Activated CD4-positive, alpha-beta T cell treated with anti-CD3 and anti-CD28 coated beads, Interleukin-2, Interleukin-4, amounts not matched to agents 100 ng/mL and 50 ng/mL, durations not matched to agents 16 hours and 8 hours (primary cell): ENCODE measurements around the gene TSPAN13.

Source experiments
- DNase-seq: peaks from one replicate; pipeline ENCODE4 v3.0.0-alpha.2; 2020; ENCODE audit warnings: low spot score

Gene TSPAN13

DNA sequence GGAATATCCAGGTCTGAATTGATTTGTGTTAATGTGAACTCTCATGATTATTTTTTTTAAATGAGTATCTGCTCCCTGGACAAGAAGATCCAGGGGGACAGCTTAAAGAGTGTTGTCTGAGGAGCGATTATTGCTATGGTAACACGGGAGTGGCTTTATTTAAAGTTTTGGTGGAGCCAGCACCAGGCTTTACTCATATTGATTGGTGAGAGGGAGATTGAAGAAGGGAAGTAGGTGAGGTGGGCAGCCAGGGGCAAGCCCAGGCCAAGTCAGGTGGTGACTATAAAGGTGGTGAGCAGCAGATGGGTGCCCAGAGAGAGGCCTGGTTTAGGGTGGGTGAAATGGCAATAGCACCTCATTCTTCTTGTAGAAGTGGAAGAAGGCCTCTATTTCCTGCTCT is 61.4 kb downstream of the TSPAN13 start:
- no peak for DNase-seq

GRCh38 chr7:16816824-16817223 is 63.3 kb downstream of the TSPAN13 start:
- no peak for DNase-seq

- no peak for DNase-seq
Measured at GRCh38 chr7:16817536-16817935, 64.0 kb downstream of the TSPAN13 start.

DNA sequence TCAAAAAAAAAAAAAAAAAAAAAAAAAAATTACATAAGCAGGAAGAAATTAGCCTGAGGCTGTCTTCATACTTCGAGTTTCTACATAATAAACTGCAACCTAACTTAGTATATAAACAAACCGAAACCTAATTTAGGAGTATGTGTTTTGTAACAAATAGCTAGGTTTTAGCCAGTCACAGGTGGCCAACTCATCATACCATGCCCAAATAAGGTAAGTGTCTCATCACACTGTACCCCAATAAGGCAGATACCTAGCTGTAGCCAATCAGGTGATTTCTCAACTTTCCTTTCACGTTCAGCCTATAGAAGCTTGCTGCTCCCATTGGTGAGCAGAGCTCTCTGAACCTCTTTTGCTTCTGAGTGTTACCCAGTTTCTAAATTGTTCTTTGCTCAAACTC is 65.2 kb downstream of the TSPAN13 start:
- DNase-seq = no peak

GRCh38 chr7:16822029-16822428 is 68.5 kb downstream of the TSPAN13 start:
- DNase-seq = no peak

DNA sequence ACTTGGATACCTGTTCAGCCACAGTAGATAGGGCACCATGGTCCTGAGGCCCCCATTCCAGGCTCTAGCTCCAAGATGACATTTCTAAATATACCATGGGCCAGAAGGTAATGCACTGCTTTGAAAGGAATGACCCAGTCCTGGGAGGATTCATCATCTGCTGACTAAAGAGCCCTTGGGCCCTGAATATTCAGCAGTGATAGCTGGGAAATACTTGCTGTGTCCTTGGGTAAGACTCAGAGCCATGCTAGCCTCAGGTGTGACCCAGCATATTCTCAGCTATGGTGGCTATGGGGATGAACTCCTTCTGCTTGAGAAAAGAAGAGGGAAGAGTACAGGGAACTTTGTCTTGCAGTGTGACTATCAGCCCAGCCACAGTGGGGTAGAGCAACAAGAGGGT is 72.5 kb downstream of the TSPAN13 start:
- DNase-seq = no peak

GRCh38 chr7:16833373-16833772 is 79.8 kb downstream of the TSPAN13 start:
- no peak for DNase-seq
